Endodermal cell (in vitro differentiated cells): Measurements from ENCODE around the gene VSTM4. TPM values are rescaled to one million over a fixed set of nuclear protein-coding genes. Genes with fewer than 3 reads are reported as not detected.

ENCODE experiments used
- DNase-seq: peaks from one replicate; pipeline ENCODE4 v3.0.0-alpha.2; 2017
- H3K27ac ChIP-seq: 2 replicates; pipeline ENCODE4 v1.5.1; 2013; ENCODE audit warnings: mild to moderate bottlenecking, low read depth, low read length, moderate library complexity
- H3K27me3 ChIP-seq: 2 replicates; pipeline ENCODE4 v1.6.1; 2013; ENCODE audit warnings: mild to moderate bottlenecking, low read length, moderate library complexity; ENCODE audit not compliant: insufficient read depth, control insufficient read depth, poor library complexity, severe bottlenecking
- H3K36me3 ChIP-seq: 2 replicates; pipeline ENCODE4 v1.7.0; 2013; ENCODE audit warnings: mild to moderate bottlenecking, low read length, moderate library complexity; ENCODE audit not compliant: control insufficient read depth, insufficient read depth
- H3K4me1 ChIP-seq: one replicate; pipeline ENCODE4 v1.7.0; 2013; ENCODE audit warnings: low read length; ENCODE audit not compliant: control insufficient read depth, insufficient read depth
- H3K4me3 ChIP-seq: 2 replicates; pipeline ENCODE4 v1.5.1; 2013; ENCODE audit warnings: mild to moderate bottlenecking, low read length, moderate library complexity
- H3K9ac ChIP-seq: 2 replicates; pipeline ENCODE4 v1.6.1; 2013; ENCODE audit warnings: mild to moderate bottlenecking, low read length, moderate library complexity; ENCODE audit not compliant: poor library complexity, severe bottlenecking; ENCODE audit errors: extremely low read depth
- H3K9me3 ChIP-seq: 2 replicates; pipeline ENCODE4 v1.6.1; 2013; ENCODE audit warnings: mild to moderate bottlenecking, low read length, moderate library complexity; ENCODE audit not compliant: control insufficient read depth
- H3K27ac Mint-ChIP-seq: 2 replicates; pipeline ENCODE4 v1.8.0; 2020; ENCODE audit warnings: mixed read lengths
- H3K27me3 Mint-ChIP-seq: 2 replicates; pipeline ENCODE4 v1.8.0; 2021; ENCODE audit warnings: mild to moderate bottlenecking, mixed read lengths; ENCODE audit not compliant: insufficient read depth
- H3K36me3 Mint-ChIP-seq: 2 replicates; pipeline ENCODE4 v1.8.0; 2020; ENCODE audit warnings: low read depth, mixed read lengths
- H3K4me1 Mint-ChIP-seq: 2 replicates; pipeline ENCODE4 v1.8.0; 2020; ENCODE audit warnings: mixed read lengths
- H3K4me3 Mint-ChIP-seq: 2 replicates; pipeline ENCODE4 v1.8.0; 2020; ENCODE audit warnings: mild to moderate bottlenecking, moderate library complexity, mixed read lengths
- H3K9me3 Mint-ChIP-seq: 2 replicates; pipeline ENCODE4 v1.8.0; 2020; ENCODE audit warnings: mild to moderate bottlenecking, mixed read lengths
- WGBS, 2 experiments: methylation state at CpG; one replicate each; pipeline versions ENCODE4 v1.1.5 to v1.1.7; 2013; ENCODE audit warnings: missing lambda C conversion rate in 2 of 2, mixed read lengths in 1 of 2; ENCODE audit not compliant: insufficient coverage in 1 of 2, insufficient read length in 1 of 2; 5-methylcytosine and 5-hydroxymethylcytosine counted together
- total RNA-seq, 2 donors: library from RNA; stranded (reverse); fragmentation: NEBNext Ultra II Directional in 1 of 2; extraction: Animal tissue kit (Norgen Biotek cat#: 25700) in 1 of 2; gene quantifications; 2 replicates in 1 of 2; 3 replicates in 1 of 2; pipeline ENCODE4 v1.2.1, GENCODE V29; 2021
- TF ChIP-seq, protein P1 (sequence below): fragments of 200-600 bp; sonication (generic); conservative IDR thresholded peaks from 2 replicates; pipeline ENCODE4 v1.5.0; 2021; ENCODE audit warnings: antibody characterized with exemption, mild to moderate bottlenecking

Gene VSTM4
- total RNA-seq, 2 donors from 2014 or later = 0.51 to 0.77 TPM

DNA sequence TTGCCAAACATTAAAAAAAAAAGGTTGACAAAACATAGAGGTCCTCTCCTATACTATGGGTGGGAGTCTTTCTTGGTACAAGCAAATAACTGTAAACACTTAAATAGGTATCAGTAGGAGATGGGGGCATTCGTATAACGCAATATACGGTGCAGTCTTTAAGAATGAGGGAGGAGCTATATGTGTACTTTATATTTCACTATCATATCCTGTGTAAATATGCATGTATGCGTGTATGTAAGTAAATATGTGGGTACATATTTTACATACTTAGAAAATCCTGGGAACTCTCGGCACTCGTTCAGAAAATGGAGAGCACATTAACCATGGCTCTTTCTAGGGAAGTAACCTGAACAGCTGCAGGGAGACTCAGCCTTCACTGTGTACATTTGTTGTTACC lies 93.6 kb downstream of the VSTM4 start:
- H3K4me3 ChIP-seq = no peak overlapping the region
- TF ChIP-seq, protein P1, sequence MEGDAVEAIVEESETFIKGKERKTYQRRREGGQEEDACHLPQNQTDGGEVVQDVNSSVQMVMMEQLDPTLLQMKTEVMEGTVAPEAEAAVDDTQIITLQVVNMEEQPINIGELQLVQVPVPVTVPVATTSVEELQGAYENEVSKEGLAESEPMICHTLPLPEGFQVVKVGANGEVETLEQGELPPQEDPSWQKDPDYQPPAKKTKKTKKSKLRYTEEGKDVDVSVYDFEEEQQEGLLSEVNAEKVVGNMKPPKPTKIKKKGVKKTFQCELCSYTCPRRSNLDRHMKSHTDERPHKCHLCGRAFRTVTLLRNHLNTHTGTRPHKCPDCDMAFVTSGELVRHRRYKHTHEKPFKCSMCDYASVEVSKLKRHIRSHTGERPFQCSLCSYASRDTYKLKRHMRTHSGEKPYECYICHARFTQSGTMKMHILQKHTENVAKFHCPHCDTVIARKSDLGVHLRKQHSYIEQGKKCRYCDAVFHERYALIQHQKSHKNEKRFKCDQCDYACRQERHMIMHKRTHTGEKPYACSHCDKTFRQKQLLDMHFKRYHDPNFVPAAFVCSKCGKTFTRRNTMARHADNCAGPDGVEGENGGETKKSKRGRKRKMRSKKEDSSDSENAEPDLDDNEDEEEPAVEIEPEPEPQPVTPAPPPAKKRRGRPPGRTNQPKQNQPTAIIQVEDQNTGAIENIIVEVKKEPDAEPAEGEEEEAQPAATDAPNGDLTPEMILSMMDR = no peak
- no peaks in the 10 kb centered on the region for H3K27me3 ChIP-seq
- H3K9me3 ChIP-seq = no peaks in the 10 kb centered on the region
- H3K9ac ChIP-seq = no peak overlapping the region
- no peak overlapping the region for H3K27ac ChIP-seq
- H3K36me3 Mint-ChIP-seq = no peaks in the 10 kb centered on the region
- H3K4me3 Mint-ChIP-seq = no peak overlapping the region
- H3K36me3 ChIP-seq = no peaks in the 10 kb centered on the region
- no peak for DNase-seq
- H3K27ac Mint-ChIP-seq = no peak overlapping the region
- H3K4me1 Mint-ChIP-seq = peaks cover 5% of the 10 kb centered on the region
- H3K4me1 ChIP-seq = no peaks in the 10 kb centered on the region
- H3K27me3 Mint-ChIP-seq = no peaks in the 10 kb centered on the region
- 84 to 100% methylated on average over 2 to 5 of the region's 6 CpGs for WGBS, 2 experiments
- H3K9me3 Mint-ChIP-seq = no peaks in the 10 kb centered on the region

DNA sequence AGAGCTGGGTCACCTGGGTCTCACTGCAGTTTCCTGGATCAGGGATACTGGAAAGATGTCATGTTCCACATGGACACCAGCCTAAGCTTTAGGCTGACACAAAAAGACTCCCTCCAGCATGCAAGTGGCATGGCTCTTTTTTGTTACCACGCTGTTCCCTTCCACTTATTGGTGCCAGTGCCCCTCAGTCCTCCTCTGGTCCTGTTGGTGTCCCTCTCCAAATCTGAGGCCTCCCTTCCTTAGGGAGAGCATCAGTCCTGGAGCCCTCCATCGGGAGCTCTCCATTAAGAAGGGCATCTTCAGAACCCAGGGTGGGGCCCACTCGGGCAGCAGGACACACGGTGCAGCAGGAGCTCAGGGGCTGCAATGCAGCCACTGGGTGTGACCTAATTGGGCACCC lies 99.6 kb downstream of the VSTM4 start:
- no peaks in the 10 kb centered on the region for H3K27me3 ChIP-seq
- DNase-seq = no peak
- TF ChIP-seq, protein P1 = no peak
- H3K4me1 Mint-ChIP-seq = peaks cover 17% of the 10 kb centered on the region
- H3K27ac ChIP-seq = no peak overlapping the region
- H3K36me3 Mint-ChIP-seq = no peaks in the 10 kb centered on the region
- no peak overlapping the region for H3K4me3 ChIP-seq
- H3K9me3 Mint-ChIP-seq = no peaks in the 10 kb centered on the region
- no peaks in the 10 kb centered on the region for H3K4me1 ChIP-seq
- H3K27me3 Mint-ChIP-seq = no peaks in the 10 kb centered on the region
- H3K9ac ChIP-seq = no peak overlapping the region
- H3K27ac Mint-ChIP-seq = no peak overlapping the region
- 89 to 90% methylated on average over 1 to 4 of the region's 4 CpGs for WGBS, 2 experiments
- no peaks in the 10 kb centered on the region for H3K9me3 ChIP-seq
- no peak overlapping the region for H3K4me3 Mint-ChIP-seq
- H3K36me3 ChIP-seq = no peaks in the 10 kb centered on the region

- no peaks in the 10 kb centered on the region for H3K36me3 ChIP-seq
- TF ChIP-seq, protein P1 = peak; percentile 16
- no peaks in the 10 kb centered on the region for H3K27me3 ChIP-seq
- peaks cover 17% of the 10 kb centered on the region for H3K4me1 Mint-ChIP-seq
- peak; percentile 70 for DNase-seq
- H3K4me1 ChIP-seq = no peaks in the 10 kb centered on the region
- H3K9me3 ChIP-seq = no peaks in the 10 kb centered on the region
- no peak overlapping the region for H3K9ac ChIP-seq
- H3K27ac Mint-ChIP-seq = no peak overlapping the region
- no peak overlapping the region for H3K4me3 ChIP-seq
- no peaks in the 10 kb centered on the region for H3K9me3 Mint-ChIP-seq
- H3K36me3 Mint-ChIP-seq = no peaks in the 10 kb centered on the region
- H3K4me3 Mint-ChIP-seq = no peak overlapping the region
- no peaks in the 10 kb centered on the region for H3K27me3 Mint-ChIP-seq
- no peak overlapping the region for H3K27ac ChIP-seq
- 78 to 100% methylated on average over 2 to 4 of the region's 4 CpGs for WGBS, 2 experiments
Measured at GRCh38 chr10:49012603-49013002, 102.7 kb downstream of the VSTM4 start.
